ENCODE data around the gene ZNF154. TPM values are rescaled to one million over a fixed set of nuclear protein-coding genes. Genes with fewer than 3 reads are reported as not detected.
A peak's percentile ranks its signal among the peaks of the same experiment; 100 is the strongest.

ZNF154 gene
- total RNA-seq, 1 donor = 7.6 TPM

GRCh38 chr19:57668635-57669034 lies 40.4 kb downstream of the ZNF154 start, which contains the start of gene ZSCAN4:
TSS of gene ZSCAN4 (plus strand) at chr19:57668935. CDS start at chr19:57676146, 7,211 bp downstream.
- Histone ChIP-seq H3K27ac (ENCODE audit: low read depth, low read length) (no peak within 1 kb of the TSS), H3K27me3 (ENCODE audit: insufficient read depth, low read length) (no peaks in the 10 kb centered on the region), H3K4me1 (ENCODE audit: insufficient read depth, low read length) (peaks cover 8% of the 10 kb centered on the region), H3K36me3 (ENCODE audit: insufficient read depth, low read length) (no peaks in the 10 kb centered on the region), H3K9me3 (ENCODE audit: low read depth, low read length) (no peaks in the 10 kb centered on the region), H4K20me1 (ENCODE audit: insufficient read depth, low read length) (no peaks in the 10 kb centered on the region), H3K4me3 (ENCODE audit: insufficient read depth, low read length) (no peak within 1 kb of the TSS), H2AFZ (ENCODE audit: low read length) (no peak within 1 kb of the TSS), H3K79me2 (ENCODE audit: insufficient read depth, low read length) (no peaks in the 10 kb centered on the region), H3K4me2 (ENCODE audit: insufficient read depth, low read length) (no peak within 1 kb of the TSS)
- DNase-seq (ENCODE audit: insufficient read length, low spot score, missing footprints) = no peak
- no peak for TF ChIP-seq CTCF (IDR thresholded peaks at IDR 0.05; ENCODE audit: extremely low read depth, low read depth, low read length)

- Histone ChIP-seq H3K79me2 (ENCODE audit: insufficient read depth, low read length) (no peaks in the 10 kb centered on the region), H3K4me1 (ENCODE audit: insufficient read depth, low read length) (peaks cover 10% of the 10 kb centered on the region), H3K36me3 (ENCODE audit: insufficient read depth, low read length) (no peaks in the 10 kb centered on the region), H3K9me3 (ENCODE audit: low read depth, low read length) (no peaks in the 10 kb centered on the region), H3K27me3 (ENCODE audit: insufficient read depth, low read length) (no peaks in the 10 kb centered on the region), H4K20me1 (ENCODE audit: insufficient read depth, low read length) (no peaks in the 10 kb centered on the region), H3K4me2 (ENCODE audit: insufficient read depth, low read length) (no peak overlapping the region), H2AFZ (ENCODE audit: low read length) (no peak overlapping the region), H3K27ac (ENCODE audit: low read depth, low read length) (no peak overlapping the region), H3K4me3 (ENCODE audit: insufficient read depth, low read length) (no peak overlapping the region)
- DNase-seq (ENCODE audit: insufficient read length, low spot score, missing footprints) = no peak
- TF ChIP-seq CTCF (IDR thresholded peaks at IDR 0.05; ENCODE audit: extremely low read depth, low read depth, low read length) = no peak
These were observed 41.8 kb downstream of the ZNF154 start for GRCh38 chr19:57667228-57667627.

GRCh38 chr19:57665261-57665806 lies 43.7 kb downstream of the ZNF154 start:
- Histone ChIP-seq H3K4me3 (ENCODE audit: insufficient read depth, low read length) (no peak overlapping the region), H3K9me3 (ENCODE audit: low read depth, low read length) (no peaks in the 10 kb centered on the region), H3K27me3 (ENCODE audit: insufficient read depth, low read length) (no peaks in the 10 kb centered on the region), H4K20me1 (ENCODE audit: insufficient read depth, low read length) (no peaks in the 10 kb centered on the region), H2AFZ (ENCODE audit: low read length) (no peak overlapping the region), H3K4me1 (ENCODE audit: insufficient read depth, low read length) (peaks cover 10% of the 10 kb centered on the region), H3K36me3 (ENCODE audit: insufficient read depth, low read length) (no peaks in the 10 kb centered on the region), H3K27ac (ENCODE audit: low read depth, low read length) (no peak overlapping the region), H3K4me2 (ENCODE audit: insufficient read depth, low read length) (no peak overlapping the region), H3K79me2 (ENCODE audit: insufficient read depth, low read length) (no peaks in the 10 kb centered on the region)
- DNase-seq (ENCODE audit: insufficient read length, low spot score, missing footprints) = no peak
- TF ChIP-seq CTCF (IDR thresholded peaks at IDR 0.05; ENCODE audit: extremely low read depth, low read depth, low read length) = no peak

- Histone ChIP-seq H3K9me3 (ENCODE audit: low read depth, low read length) (no peaks in the 10 kb centered on the region), H3K27me3 (ENCODE audit: insufficient read depth, low read length) (no peaks in the 10 kb centered on the region), H3K4me3 (ENCODE audit: insufficient read depth, low read length) (peak overlapping the region; percentile 73), H3K27ac (ENCODE audit: low read depth, low read length) (no peak overlapping the region), H2AFZ (ENCODE audit: low read length) (peak overlapping the region; percentile 93), H3K4me1 (ENCODE audit: insufficient read depth, low read length) (peaks cover 10% of the 10 kb centered on the region), H4K20me1 (ENCODE audit: insufficient read depth, low read length) (no peaks in the 10 kb centered on the region), H3K79me2 (ENCODE audit: insufficient read depth, low read length) (no peaks in the 10 kb centered on the region), H3K4me2 (ENCODE audit: insufficient read depth, low read length) (peak overlapping the region; percentile 93), H3K36me3 (ENCODE audit: insufficient read depth, low read length) (no peaks in the 10 kb centered on the region)
- peak; percentile 87 for DNase-seq (ENCODE audit: insufficient read length, low spot score, missing footprints)
- TF ChIP-seq CTCF (IDR thresholded peaks at IDR 0.05; ENCODE audit: extremely low read depth, low read depth, low read length) = no peak
These were observed 44.5 kb downstream of the ZNF154 start for GRCh38 chr19:57664269-57665127.

Data from osteoblast (primary cell).